Activated CD4-positive, alpha-beta T cell treated with anti-CD3 and anti-CD28 coated beads, Interleukin-2, amount 50 U/mL, for 1 hour (primary cell): ENCODE data around the gene LY6G6C.
"Not testable (repeated sequence)": the region's sequence is repeated elsewhere in the genome, so short reads cannot be mapped to it uniquely, and the experiment has no call there.

ENCODE experiments used
- DNase-seq: peaks from one replicate; pipeline ENCODE4 v3.0.0-alpha.2; 2020

The LY6G6C gene

DNA sequence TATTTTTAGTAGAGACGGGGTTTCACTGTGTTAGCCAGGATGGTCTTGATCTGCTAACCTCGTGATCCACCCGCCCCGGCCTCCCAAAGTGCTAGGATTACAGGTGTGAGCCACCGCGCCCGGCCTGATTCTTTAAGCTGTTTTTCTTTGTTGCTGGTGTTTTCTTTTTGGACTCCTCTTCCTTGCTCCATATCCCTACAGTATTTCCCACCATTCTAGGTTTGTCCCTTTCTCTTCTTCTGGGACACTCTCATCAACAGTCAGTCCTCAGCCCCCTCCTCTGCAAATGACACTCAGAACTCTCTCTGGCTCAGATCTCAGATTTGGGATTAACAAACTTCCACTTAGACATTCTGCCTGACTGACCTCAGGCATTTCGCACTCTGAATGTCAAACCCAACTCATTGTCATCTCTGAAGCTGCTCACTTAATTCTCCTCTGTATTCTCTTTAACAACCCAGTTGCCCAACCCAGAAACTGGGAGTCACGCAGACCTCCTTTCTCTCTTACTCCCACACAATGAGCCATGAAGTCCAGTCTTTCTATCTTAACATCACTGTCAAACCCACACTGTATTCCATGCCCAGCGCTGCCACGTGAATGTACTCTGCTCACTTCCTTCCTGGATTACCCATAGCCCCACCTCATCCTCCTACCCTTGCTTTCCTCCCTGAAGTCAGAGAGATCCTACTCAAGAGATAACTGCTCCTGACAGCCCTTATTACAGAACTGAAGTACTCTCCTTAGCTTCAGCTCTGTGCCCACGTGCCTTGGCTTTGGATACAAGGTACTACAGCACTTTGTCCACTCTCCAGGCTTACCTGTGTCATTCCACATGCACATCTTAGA lies 4.2 kb upstream of the LY6G6C start:
- DNase-seq: no peak

DNA sequence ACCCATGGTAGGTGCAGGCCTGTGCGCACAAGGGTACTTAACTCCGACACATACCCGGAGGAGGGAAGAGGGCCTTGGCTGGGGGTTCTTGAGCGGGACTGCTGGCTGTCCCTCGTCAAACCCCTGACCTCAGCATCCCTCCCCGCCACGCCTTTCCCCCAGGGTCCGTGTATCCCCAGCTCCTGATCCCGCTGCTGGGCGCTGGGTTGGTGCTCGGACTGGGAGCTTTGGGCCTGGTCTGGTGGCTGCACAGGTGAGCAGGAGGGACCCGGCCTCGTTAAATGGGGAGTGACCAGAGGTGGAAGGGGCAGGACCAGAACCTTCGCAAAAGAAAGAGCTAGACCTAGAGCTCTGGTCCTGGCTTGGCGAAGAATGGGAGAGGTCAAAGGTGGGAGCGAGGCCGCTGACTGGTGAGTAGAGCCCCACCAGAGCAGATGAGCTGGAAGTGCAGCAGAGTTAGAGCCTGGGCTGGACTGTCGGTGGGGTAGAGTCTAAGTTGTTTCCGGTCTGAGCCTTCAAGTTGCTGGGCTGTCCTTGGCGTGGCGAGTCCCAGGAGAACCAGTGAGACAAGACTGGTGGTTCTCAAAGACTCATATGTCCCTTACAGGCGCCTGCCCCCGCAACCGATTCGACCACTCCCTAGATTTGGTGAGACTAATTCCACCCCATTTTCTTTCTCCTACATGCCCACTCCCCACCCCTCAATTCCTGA lies 2.6 kb upstream of the LY6G6C start:
- DNase-seq: no peak

DNA sequence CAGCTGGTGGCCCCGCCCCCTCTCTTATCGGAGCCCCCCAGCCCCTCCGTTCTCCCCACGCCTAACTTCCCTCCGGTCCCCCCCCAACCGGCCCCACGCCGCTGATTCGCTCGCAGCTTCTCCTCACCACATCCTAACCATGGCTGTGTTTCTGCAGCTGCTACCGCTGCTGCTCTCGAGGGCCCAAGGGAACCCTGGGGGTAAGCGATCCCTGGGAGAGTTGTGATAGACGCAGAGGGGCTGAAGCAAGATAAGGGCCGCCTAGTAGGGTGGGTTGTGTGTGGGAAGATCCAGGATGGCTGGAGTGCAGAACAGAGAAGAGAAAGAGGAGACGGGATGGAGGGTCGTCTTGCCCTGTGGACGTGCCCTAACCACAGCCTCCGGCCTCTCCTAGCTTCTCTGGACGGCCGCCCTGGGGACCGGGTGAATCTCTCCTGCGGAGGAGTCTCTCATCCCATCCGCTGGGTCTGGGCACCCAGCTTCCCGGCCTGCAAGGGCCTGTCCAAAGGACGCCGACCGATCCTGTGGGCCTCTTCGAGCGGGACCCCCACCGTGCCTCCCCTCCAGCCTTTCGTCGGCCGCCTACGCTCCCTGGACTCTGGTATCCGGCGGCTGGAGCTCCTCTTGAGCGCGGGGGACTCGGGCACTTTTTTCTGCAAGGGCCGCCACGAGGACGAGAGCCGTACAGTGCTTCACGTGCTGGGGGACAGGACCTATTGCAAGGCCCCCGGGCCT lies 1.9 kb upstream of the LY6G6C start, which contains the start of gene MPIG6B:
Gene MPIG6B (plus strand): TSS at position 129 of the 735 bp plus-strand sequence. CDS start 11 bp downstream, at position 140.
- no peak for DNase-seq

DNA sequence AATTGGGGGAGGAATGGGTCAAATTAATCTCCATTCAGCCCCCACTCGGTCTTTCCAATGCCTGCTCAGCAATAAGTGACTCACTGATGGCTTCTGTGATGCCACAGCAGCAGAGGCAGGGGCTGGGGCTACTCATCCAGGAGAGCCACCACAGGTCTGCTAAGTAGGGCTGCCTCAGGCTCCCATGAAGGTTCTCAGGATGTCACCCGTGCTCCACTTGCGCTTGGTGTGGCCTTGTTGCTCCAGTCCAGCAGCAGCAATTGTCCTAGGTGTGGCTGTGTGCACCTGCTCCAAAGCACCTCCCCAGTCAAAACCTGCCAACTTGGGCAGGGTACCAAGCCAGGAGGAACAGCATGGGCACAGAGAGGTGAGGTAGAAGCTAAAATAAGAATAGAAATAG lies 627 bp upstream of the LY6G6C start:
- no peak for DNase-seq

DNA sequence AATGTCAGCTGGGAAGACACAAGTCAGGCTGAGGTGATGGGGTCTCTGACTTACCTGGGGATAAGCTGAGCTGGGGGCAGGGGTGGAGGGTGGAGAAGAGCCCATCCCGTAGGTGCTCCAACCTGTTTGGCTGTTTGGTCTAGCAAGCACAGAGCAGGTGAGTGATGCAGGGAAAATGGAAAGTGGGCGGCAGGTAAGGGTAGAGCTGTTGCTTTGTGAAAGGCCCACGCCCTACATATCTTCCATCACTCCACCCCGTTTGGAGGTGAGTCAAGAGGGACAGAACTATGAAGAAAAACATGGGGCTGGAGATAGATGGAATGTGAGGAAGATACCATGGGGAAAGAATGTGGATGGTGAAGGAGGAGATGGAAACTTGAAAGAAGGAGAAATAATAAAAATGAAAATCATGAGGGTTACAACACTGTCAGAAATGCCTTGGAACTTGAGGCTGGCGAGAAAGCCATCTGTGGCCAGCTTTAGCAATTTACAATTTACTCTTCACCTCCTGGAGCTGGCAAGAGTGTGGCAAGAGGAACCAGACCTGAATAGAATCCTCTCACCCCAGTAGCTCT lies 1.3 kb downstream of the LY6G6C start:
- DNase-seq: no peak

DNA sequence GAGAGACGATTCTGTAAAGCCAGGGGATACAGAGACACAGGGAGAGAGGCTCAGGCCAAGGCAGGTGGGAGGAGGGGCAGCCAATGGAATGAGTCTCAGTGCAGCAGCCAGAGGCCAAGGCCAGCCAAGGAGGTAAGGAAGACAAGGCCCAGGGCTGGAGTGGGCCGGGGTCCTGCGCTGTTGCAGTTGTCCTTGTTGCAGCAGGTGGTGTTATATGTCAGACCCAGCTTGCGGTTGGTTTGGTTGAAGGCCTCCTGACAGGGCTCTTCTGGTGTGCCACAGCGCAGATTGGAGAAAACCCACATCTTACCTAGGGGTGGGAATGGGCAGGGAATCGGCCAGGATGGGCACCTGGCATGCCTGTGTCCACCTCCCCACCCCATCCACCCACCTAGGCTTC lies 2.5 kb downstream of the LY6G6C start:
- DNase-seq: no peak

DNA sequence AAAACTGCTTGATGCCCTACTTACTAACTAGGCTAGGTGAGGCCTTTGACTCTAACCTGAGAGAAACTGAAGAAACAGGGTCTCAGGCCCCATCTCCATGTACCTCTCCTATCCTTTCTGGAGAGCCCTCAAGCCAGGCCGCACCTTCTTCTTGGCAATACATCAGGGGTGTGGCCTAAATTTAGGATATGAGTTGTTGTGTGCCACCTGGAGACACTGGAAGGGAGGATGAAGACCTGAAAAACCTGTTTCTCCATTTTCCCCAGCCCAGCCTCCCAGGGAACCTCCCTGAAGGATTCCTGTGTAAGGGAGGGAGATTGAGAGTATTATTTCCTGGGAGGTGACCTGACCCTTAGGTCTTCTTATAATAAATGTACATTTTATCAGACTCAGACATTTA lies 3.3 kb downstream of the LY6G6C start:
- DNase-seq: no peak

DNA sequence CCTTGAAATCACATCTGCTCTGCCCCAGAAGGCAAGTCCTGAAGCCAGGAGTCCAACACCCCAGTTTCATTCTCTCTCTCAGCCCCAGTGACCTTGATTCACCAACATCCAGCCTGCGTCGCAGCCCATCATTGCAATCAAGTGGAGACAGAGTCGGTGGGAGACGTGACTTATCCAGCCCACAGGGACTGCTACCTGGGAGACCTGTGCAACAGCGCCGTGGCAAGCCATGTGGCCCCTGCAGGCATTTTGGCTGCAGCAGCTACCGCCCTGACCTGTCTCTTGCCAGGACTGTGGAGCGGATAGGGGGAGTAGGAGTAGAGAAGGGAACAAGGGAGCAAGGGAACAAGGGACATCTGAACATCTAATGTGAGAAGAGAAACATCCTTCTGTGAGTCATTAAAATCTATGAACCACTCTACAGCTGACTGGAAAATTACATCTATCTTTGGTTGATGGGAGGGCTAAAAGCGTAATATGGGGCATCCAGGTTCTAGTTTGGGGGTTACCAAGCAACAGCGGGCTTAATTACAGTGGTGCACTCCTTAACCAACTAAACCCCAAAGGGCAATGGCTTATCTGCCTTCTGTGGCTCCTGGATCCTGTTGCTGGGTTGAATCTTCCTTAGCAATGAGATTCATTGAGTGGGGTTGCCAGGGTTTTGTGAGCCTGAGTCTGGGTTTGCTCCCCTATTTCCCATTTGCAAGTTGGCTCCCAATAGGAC lies 3.9 kb downstream of the LY6G6C start:
- no peak for DNase-seq

DNA sequence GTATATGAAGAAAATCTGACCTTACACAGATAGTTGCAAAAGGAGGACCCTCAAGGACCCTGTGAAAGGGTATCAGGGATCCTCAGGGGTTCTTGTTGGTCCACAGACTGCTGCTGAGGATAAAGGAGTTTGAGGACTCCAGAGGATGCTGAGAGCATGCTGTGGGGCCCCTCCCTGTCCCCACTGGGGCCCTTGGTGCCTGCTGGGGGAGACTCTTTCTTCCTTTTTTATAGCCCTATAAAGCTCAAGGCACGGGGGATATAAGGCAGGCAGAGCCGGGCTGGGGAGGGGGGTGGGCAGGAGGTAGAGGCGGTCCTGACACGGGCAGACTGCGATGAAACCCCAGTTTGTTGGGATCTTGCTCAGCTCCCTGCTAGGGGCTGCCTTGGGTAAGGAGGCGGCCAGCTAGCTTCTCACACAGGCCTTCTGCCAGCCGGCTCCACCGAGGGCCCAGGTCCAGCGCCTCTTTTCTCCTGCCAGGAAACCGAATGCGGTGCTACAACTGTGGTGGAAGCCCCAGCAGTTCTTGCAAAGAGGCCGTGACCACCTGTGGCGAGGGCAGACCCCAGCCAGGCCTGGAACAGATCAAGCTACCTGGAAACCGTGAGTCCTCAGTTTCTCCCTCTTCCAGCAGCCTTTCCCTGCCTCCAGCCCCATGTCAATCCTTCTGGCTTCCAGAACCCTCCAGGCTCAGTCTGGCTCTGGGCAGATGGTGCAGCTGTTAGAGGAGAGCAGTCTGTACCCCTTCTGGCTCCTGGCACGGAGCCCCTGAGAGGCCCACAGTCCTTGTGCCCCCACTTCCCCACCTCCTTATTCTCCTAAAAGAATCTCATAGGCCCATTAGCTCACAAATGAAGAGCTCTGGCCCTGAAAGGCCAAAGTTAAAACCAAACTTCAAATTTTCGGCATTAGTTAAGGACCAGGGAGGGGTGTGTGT lies 6.3 kb downstream of the LY6G6C start, which contains the start of gene LY6G6D:
Gene LY6G6D (plus strand): TSS at position 327 of the 937 bp plus-strand sequence. CDS start 8 bp downstream, at position 335.
- DNase-seq: no peak

DNA sequence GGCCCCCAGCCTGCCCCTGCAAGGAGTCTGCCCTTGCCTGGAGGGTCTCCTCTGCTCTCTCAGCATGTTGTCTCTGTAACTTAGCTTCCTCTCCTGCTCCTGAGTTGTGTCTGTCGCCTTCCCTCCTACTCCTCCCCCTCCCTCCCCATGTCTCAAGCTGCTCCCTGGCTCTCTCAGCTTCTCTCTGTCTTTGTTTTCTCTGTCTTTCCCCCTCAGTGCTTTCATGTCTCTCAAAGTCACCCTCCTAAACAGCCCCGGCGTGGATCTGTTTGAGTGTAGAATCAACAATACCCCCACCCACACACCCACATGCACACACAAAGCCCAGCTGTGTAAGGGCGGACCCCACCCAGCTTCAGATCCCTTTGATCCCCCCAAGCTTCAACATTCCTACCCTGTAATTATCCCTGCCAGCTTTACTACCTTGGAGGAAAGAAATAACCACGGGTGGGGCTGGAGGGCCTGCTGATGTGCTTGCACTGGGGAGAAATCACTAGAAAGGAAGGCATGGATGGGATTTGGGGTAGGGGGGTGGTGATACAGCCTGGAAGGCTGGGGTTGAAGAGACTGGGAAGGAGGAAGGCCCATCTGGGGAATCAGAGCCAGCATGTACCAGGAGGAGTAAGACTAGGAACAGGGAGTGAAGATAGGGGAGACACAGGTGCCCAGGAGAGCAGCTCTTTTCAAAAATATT lies 7.4 kb downstream of the LY6G6C start:
- DNase-seq: no peak

DNA sequence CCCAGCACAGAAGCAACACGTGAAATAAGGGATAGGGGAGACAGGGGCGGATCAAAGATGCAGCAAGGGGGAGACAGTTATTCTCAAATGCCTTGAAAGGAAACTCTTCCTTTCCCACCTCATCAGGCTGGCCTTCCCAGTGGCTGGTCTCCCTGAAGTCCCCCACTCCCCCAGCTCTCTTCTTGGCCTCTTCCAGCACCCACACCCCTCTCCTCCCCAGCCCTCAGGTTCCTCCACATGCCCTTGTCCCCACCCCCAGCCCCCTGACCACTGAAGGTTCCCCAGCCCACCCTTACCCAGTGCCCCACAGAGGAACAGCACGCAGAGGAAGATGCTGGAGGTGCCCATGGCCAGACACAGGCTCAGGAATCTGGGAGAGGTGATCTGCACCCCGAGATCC lies 8.1 kb downstream of the LY6G6C start:
- no peak for DNase-seq

DNA sequence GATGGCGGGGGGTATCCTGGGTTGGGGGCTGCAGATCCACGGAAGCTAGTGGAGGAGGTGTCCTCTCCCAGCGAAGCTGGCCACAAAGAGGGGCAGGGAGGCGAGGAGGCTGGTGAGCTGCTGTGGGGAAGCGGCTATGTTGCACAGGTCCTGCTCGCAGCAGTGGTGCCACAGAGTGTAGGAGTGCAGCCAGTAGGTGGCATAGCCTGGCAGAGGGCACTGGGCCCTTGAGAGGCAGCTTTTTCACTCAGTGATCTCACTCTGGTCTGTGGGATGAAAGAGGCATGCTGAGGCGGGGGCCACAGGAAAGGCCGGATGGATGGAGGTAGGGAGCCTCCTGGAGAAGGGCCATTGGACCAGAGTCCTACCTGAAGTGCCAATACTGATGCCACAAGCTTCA lies 9.2 kb downstream of the LY6G6C start:
- DNase-seq: no peak

DNA sequence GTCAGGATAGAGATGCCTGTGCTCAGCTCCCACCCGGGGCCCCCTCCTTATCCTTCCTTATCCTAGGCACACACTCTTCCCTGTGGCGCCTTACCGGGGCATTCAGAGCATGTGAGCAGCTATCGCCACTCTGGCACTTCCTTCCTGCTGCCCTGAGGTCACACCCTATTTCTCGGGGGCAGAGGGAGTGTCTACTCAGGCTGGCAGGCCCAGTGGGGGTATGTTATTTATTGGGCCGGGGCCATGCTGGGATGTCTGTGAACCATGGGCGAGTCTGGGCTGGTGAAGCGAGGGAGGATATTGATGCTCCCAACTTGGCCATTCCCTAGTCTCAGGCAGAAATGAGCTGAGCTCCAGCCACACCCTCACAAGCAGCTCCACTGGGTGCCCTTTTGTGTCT lies 10.3 kb downstream of the LY6G6C start:
- DNase-seq: no peak

DNA sequence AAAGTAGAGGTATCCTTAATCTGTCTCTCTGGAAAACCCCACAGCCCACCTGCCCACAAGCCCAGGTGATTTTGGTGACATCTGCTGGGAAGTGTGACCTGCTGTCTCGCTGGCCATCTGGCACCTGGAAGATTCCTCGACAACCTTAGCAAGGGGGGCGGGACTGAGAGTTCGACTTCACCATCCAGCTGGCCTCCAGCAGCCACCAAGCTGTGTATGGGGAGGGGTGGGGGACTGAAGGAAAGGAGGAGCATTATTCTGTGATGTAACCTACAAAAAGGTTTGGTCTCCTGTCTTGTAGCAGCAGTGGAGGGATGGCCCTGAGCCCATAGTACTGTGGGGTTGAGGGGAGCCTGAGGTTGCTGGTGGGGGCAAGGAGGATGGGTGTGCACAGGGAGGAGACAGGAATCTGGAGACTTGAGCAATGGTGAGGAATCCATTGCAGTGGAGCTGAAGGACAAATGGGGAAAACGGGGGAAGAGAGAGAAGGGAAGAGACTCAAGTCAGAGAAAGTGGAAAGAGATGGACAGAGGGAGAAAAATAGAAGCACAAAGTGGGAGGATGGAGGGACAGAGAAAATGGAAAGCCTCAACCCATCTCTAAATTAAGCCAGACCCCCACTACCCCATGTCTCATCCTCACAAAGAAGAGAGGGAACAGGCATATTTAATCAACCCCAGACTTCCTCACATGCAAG lies 10.9 kb downstream of the LY6G6C start:
- no peak for DNase-seq

DNA sequence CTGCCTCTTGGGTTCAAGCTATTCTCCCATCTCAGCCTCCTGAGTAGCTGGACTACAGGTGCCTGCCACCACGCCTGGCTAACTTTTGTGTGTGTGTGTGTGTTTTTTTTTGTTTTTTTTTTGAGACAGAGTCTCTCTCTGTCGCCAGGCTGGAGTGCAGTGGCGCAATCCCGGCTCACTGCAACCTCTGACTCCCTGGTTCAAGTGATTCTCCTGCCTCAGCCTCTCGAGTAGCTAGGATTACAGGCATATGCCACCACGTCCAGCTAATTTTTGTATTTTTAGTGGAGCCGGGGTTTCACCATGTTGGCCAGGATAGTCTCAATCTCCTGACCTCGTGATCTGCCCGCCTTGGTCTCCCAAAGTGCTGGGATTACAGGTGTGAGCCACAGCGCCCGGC lies 12.4 kb downstream of the LY6G6C start:
- DNase-seq: not testable (repeated sequence)

DNA sequence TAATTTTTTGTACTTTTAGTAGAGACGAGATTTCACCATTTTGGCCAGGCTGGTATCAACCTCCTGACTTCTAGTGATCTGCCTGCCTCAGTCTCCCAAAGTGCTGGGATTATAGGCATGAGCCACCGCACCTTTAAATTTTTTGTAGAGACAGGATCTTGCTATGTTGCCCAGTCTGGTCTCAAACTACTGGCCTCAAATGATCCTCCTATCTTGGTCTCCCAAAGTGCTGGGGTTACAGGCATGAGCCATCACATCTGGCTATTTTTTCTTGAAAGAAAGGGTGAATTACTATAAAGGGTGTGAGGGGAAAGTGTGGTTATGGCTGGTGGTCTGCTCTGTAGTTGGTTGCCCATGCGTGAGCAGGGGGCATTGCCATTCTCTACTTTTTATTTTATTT lies 13.3 kb downstream of the LY6G6C start:
- no peak for DNase-seq

DNA sequence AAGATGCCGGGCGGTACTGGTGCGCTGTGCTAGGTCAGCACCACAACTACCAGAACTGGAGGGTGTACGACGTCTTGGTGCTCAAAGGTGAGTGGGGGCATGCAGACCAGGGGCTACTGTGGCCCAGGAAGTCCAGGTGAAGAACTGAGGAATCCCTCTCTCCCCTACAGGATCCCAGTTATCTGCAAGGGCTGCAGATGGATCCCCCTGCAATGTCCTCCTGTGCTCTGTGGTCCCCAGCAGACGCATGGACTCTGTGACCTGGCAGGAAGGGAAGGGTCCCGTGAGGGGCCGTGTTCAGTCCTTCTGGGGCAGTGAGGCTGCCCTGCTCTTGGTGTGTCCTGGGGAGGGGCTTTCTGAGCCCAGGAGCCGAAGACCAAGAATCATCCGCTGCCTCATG lies 13.8 kb downstream of the LY6G6C start:
- DNase-seq: no peak

DNA sequence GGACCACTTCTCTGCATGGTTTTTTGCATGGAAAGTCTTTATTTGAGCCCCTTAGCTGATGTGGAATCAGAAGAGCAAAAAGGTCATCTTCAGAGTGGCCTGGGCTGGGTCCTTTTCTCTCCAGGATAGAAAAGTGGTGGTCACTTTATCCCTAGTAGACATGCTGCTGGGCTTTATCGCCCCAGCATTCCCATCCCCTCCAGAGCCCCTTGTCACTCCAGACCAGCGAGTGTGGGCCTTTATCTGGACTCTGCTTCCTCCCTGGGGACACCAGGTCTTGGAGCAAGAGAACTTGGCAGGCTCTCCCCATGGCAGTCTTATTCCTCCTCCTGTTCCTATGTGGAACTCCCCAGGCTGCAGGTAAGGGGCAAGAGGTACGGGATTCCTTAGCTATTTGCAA lies 14.9 kb downstream of the LY6G6C start, which contains the start of gene LY6G6F:
Gene LY6G6F (plus strand): TSS at position 268 of the 400 bp plus-strand sequence. CDS start 41 bp downstream, at position 309.
- DNase-seq: no peak

DNA sequence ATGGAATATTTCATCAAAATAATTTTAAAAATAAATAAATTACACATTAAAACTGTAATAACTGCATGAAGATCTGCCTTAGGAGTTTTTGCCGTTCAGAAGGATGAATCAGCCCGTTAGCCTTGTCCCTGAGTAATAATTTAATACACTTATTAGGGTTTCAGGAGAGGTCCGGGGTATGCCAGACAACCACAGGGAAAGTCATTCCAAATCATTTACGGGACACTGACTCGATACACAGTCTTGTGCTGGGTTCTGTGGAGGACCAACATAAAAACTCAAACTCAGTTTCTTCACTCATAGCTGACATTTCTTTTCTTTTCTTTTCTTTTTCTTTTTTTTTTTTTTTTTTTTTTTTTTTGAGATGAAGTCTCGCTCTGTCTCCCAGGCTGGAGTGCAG lies 15.6 kb downstream of the LY6G6C start:
- no peak for DNase-seq
